HEK293 (cell line): ENCODE results near the gene PRAC1.

Source experiments
- CTCF ChIP-seq: fragments of 450-650 bp; formaldehyde crosslinking; IDR thresholded peaks from 2 replicates; pipeline ENCODE4 v1.5.1; 2016; ENCODE audit warnings: missing biosample characterization, missing genetic modification characterization
- KLF1 ChIP-seq: fragments of 450-650 bp; formaldehyde crosslinking; IDR thresholded peaks from 2 replicates; pipeline ENCODE4 v1.5.1; 2016; ENCODE audit warnings: missing biosample characterization, missing genetic modification characterization
- KLF7 ChIP-seq: fragments of 450-650 bp; formaldehyde crosslinking; IDR thresholded peaks from 2 replicates; pipeline ENCODE4 v1.5.1; 2016; ENCODE audit warnings: missing biosample characterization, missing genetic modification characterization, borderline replicate concordance
- YY1 ChIP-seq: fragments of 450-650 bp; formaldehyde crosslinking; IDR thresholded peaks from 2 replicates; pipeline ENCODE4 v1.5.1; 2018; ENCODE audit warnings: missing biosample characterization, missing genetic modification characterization
- ZBTB8A ChIP-seq: fragments of 450-650 bp; formaldehyde crosslinking; IDR thresholded peaks from 2 replicates; pipeline ENCODE4 v1.5.1; 2016; ENCODE audit warnings: missing biosample characterization, missing genetic modification characterization
- ZNF248 ChIP-seq: fragments of 450-650 bp; formaldehyde crosslinking; IDR thresholded peaks from 2 replicates; pipeline ENCODE4 v1.5.1; 2017; ENCODE audit warnings: missing biosample characterization, missing genetic modification characterization
- ZNF37A ChIP-seq: fragments of 450-650 bp; IDR thresholded peaks from 2 replicates; pipeline ENCODE4 v1.5.1; 2018; ENCODE audit warnings: missing biosample characterization, missing genetic modification characterization

- no peak for TF ChIP-seq CTCF (tag by site-specific recombination)
- no peak for TF ChIP-seq ZNF248 (tag by site-specific recombination)
- TF ChIP-seq ZNF37A (tag by site-specific recombination): no peak
- no peak for TF ChIP-seq ZBTB8A (tag by site-specific recombination)
- no peak for TF ChIP-seq KLF7 (tag by site-specific recombination)
- TF ChIP-seq YY1 (tag by site-specific recombination): no peak
- no peak for TF ChIP-seq KLF1 (tag by site-specific recombination)
Measured at GRCh38 chr17:48720266-48721008, 1.9 kb downstream of the PRAC1 start.
